Spleen (tissue), 11 donors: ENCODE measurements around the gene AVPI1. TPM values are rescaled to one million over a fixed set of nuclear protein-coding genes. Genes with fewer than 3 reads are reported as not detected.

Experiments used
- DNase-seq: peaks from one replicate; pipeline ENCODE4 v3.0.0-alpha.2; 2020
- H3K27ac ChIP-seq, 8 donors: fragments of 200-600 bp; sonication (generic) in 7 of 8; 1 replicate in 4 of 8; 2 replicates in 4 of 8; pipeline versions ENCODE4 v1.5.0 to v1.8.0; 2016 to 2021; ENCODE audit warnings: inconsistent platforms in 4 of 8, mild to moderate bottlenecking in 4 of 8, moderate library complexity in 1 of 8
- H3K27me3 ChIP-seq, 7 donors: fragments of 200-600 bp; sonication (generic) in 6 of 7; replicated peaks in 1 of 7; 1 replicate in 4 of 7; 2 replicates in 3 of 7; pipeline versions ENCODE4 v1.5.0 to v1.8.0; 2016 to 2021; ENCODE audit warnings: inconsistent platforms in 3 of 7, mild to moderate bottlenecking in 1 of 7
- H3K36me3 ChIP-seq, 6 donors: fragments of 200-600 bp; sonication (generic) in 5 of 6; 1 replicate in 4 of 6; 2 replicates in 2 of 6; pipeline versions ENCODE4 v1.5.0 to v1.8.0; 2016 to 2021; ENCODE audit warnings: inconsistent platforms in 2 of 6
- H3K4me1 ChIP-seq, 6 donors: fragments of 200-600 bp; sonication (generic) in 5 of 6; 1 replicate in 3 of 6; 2 replicates in 3 of 6; pipeline versions ENCODE4 v1.5.0 to v1.8.0; 2016 to 2021; ENCODE audit warnings: inconsistent platforms in 3 of 6
- H3K4me3 ChIP-seq, 8 donors: fragments of 200-600 bp; sonication (generic) in 7 of 8; 1 replicate in 4 of 8; 2 replicates in 4 of 8; pipeline versions ENCODE4 v1.5.0 to v1.8.0; 2016 to 2021; ENCODE audit warnings: inconsistent platforms in 4 of 8, mild to moderate bottlenecking in 4 of 8, moderate library complexity in 2 of 8
- H3K9me3 ChIP-seq, 8 donors: fragments of 200-600 bp; sonication (generic) in 7 of 8; 1 replicate in 4 of 8; 2 replicates in 4 of 8; pipeline versions ENCODE4 v1.5.0 to v1.8.0; 2016 to 2021; ENCODE audit warnings: inconsistent platforms in 4 of 8
- CTCF ChIP-seq, 11 experiments: fragments of 200-600 bp in 7 of 11; fragments of 450-650 bp in 4 of 11; sonication (generic) in 4 of 11; IDR thresholded peaks in 8 of 11; conservative IDR thresholded peaks in 3 of 11; 1 replicate in 7 of 11; 2 replicates in 4 of 11; pipeline versions ENCODE4 v1.4.0 to v1.8.0; 2016 to 2021; ENCODE audit warnings: antibody characterized with exemption in 11 of 11, inconsistent platforms in 4 of 11, mild to moderate bottlenecking in 1 of 11
- POLR2A ChIP-seq, 3 donors: fragments of 450-650 bp; IDR thresholded peaks; one replicate each; pipeline ENCODE4 v1.5.1; 2017; ENCODE audit warnings: antibody characterized with exemption in 3 of 3, mild to moderate bottlenecking in 1 of 3
- POLR2AphosphoS5 ChIP-seq, 3 donors: sonication (generic); formaldehyde crosslinking; IDR thresholded peaks; one replicate each; pipeline ENCODE4 v1.5.1; 2017; ENCODE audit warnings: antibody characterized with exemption in 3 of 3
- WGBS, 5 donors: extraction: QIAGEN DNeasy Blood & Tissue Kit in 3 of 5; methylation state at CpG; one replicate each; pipeline versions ENCODE4 v1.1.5 to v1.1.7; 2013 to 2018; 5-methylcytosine and 5-hydroxymethylcytosine counted together
- intact Hi-C: fragments of 100-400 bp; cut with DNase I; formaldehyde crosslinking; loops from one replicate; pipeline ENCODE4 v1.15.0; 2023; ENCODE audit warnings: low total_unique reads
- polyA plus RNA-seq, 3 donors: library from polyadenylated mRNA; stranded (reverse); fragments of 200-250 nt; gene quantifications; one replicate each; pipeline ENCODE4 v1.2.1, GENCODE V29; 2013
- total RNA-seq, 7 donors: library from RNA; depleted of rRNA in 3 of 7; stranded (reverse); fragments of >200 nt in 3 of 7; fragmentation: NEBNext Ultra II Directional in 4 of 7; extraction: Animal tissue kit (Norgen Biotek cat#: 25700) in 4 of 7; gene quantifications; one replicate each; pipeline versions ENCODE4 v1.1.0 to v1.2.1, GENCODE V29; 2016 to 2021
- donor health status: healthy with polysubstance abuse.
- donor health status: DM: no; HTN: no; CAD: no; lungs with moderate emphysema.
- donor health status: DM: no; HTN: no; CAD: no.
- donor health status: Bipolar disorder and iron deficiency.
- donor health status: healthy.
- donor health status: DM: no; HTN: no; CAD: no.
- donor health status: DM: yes; HTN: yes; CAD: no.

Gene AVPI1
- total and polyA plus RNA-seq, 10 donors: 4.0 to 35.8 (median 14.3) TPM

GRCh38 chr10:97708976-97709946 lies 22.2 kb upstream of the AVPI1 start:
- WGBS, 5 donors: 41 to 47% (median 42%) methylated on average over 18 of the region's 18 CpGs
- no peaks in the 10 kb centered on the region for H3K9me3 ChIP-seq
- no peak overlapping the region for H3K4me3 ChIP-seq
- peak in 10 of 11 experiments; percentile 18 to 72 (median 50) for TF ChIP-seq CTCF (IDR thresholded peaks at IDR 0.05 in 8 of 11, conservative IDR thresholded peaks at IDR 0.05 in 3 of 11)
- TF ChIP-seq POLR2AphosphoS5 (IDR thresholded peaks at IDR 0.05): no peak
- no peaks in the 10 kb centered on the region for H3K36me3 ChIP-seq
- peaks cover 4 to 38% (median 24%) of the 10 kb centered on the region in 6 donors for H3K4me1 ChIP-seq
- H3K27ac ChIP-seq: peak overlapping the region in 1 of 8 donors; percentile 30
- peaks cover 0 to 48% (median 3%) of the 10 kb centered on the region in 7 donors for H3K27me3 ChIP-seq
- intact Hi-C loops: no loop called here
- peak; percentile 58 for DNase-seq

- H3K27ac ChIP-seq: no peak overlapping the region
- H3K4me1 ChIP-seq: peaks cover 2 to 30% (median 17%) of the 10 kb centered on the region in 6 donors
- WGBS, 5 donors: 87 to 98% (median 92%) methylated on average over 2 of the region's 2 CpGs
- TF ChIP-seq POLR2AphosphoS5 (IDR thresholded peaks at IDR 0.05): no peak
- no peak for TF ChIP-seq CTCF (IDR thresholded peaks at IDR 0.05 in 8 of 11, conservative IDR thresholded peaks at IDR 0.05 in 3 of 11)
- TF ChIP-seq POLR2A (IDR thresholded peaks at IDR 0.05): no peak
- H3K9me3 ChIP-seq: no peaks in the 10 kb centered on the region
- no peak overlapping the region for H3K4me3 ChIP-seq
- intact Hi-C loops: no loop called here
- peaks cover 0 to 40% (median 0%) of the 10 kb centered on the region in 7 donors for H3K27me3 ChIP-seq
- no peaks in the 10 kb centered on the region for H3K36me3 ChIP-seq
- DNase-seq: peak; percentile 19
Observed at GRCh38 chr10:97708167-97708566, 21.1 kb upstream of the AVPI1 start.

DNA sequence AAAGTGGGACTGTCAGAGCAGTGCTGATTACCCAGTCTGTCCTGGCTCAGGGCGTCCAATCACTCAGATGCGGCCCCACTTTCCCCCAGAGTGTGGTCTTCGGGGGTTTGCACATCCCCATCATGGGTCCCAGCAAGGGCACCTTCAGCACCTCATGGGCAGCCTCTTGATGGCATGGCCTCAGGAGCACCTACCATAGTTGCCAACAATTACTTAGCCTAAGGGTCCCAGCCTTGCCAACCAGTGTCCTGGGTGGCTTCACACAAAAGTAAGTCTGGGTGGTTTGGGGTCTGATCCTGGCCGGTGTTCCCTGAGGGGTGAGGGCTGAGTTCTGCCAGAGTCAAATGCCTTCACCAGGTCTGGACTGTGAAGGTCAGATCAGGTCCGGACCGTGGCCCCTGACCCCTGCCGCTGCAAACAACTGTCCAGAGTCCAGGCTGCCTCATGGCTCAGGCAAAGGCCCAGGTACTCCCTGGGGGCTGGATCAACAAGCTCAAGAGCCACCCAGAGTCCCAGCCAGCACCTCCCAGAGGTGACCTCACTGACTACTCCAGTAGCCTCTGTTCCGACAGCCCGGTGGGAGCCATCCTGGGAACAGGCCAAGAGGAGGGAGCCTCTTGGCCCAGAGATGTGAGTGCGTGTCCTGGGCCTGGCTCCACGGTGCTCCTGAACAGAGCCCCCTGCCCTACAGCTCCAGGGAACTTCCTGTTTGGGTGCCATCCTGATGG lies 20.3 kb upstream of the AVPI1 start:
- 80 to 91% (median 86%) methylated on average over 7 to 11 of the region's 11 CpGs for WGBS, 5 donors
- peaks cover 0 to 21% (median 9%) of the 10 kb centered on the region in 6 donors for H3K4me1 ChIP-seq
- no peaks in the 10 kb centered on the region for H3K36me3 ChIP-seq
- H3K27me3 ChIP-seq: peaks cover 0 to 35% (median 0%) of the 10 kb centered on the region in 7 donors
- intact Hi-C loops: no loop called here
- H3K9me3 ChIP-seq: no peaks in the 10 kb centered on the region
- no peak overlapping the region for H3K4me3 ChIP-seq
- TF ChIP-seq POLR2AphosphoS5 (IDR thresholded peaks at IDR 0.05) (no peak), CTCF (IDR thresholded peaks at IDR 0.05 in 8 of 11, conservative IDR thresholded peaks at IDR 0.05 in 3 of 11) (no peak), POLR2A (IDR thresholded peaks at IDR 0.05) (no peak)
- no peak overlapping the region for H3K27ac ChIP-seq
- DNase-seq: peak; percentile 62
